K562 (cell line): Measurements from ENCODE around the gene EIF4E2. TPM values are rescaled to one million over a fixed set of nuclear protein-coding genes. Genes with fewer than 3 reads are reported as not detected.

Source experiments
- ATAC-seq: fragments of 200-7000 bp; cut with Tn5 transposase; 3 replicates; pipeline ENCODE4 v1.9.1; 2020; ENCODE audit warnings: moderate library complexity
- BruUV-seq: library from RNA; stranded (reverse); fragments of 400-500 nt; replicated peaks from 2 replicates; lab custom pipeline; 2021; lab: Mats Ljungman, UMichigan
- CTCF ChIA-PET: fragments of 300-600 bp; formaldehyde crosslinking; extraction: SDS; loops from one replicate; lab custom pipeline; 2021; ENCODE audit warnings: low intra/inter-chr PET ratio; lab: Yijun Ruan, JAX
- POLR2A ChIA-PET: fragments of 300-600, 350-650 bp; sonication (Branson Sonifier 250); formaldehyde crosslinking; extraction: SDS; loops from one replicate; lab custom pipeline; 2021; ENCODE audit warnings: antibody characterized with exemption, inconsistent platforms; lab: Yijun Ruan, JAX
- DNase-seq, 4 experiments: peaks; one replicate each; pipeline versions ENCODE4 v3.0.0 to v3.0.0-alpha.2; 2011 to 2018; ENCODE audit warnings: low spot score in 3 of 4, mixed read lengths in 3 of 4; ENCODE audit errors: extremely low read depth in 1 of 4
- FAIRE-seq: peaks from 2 replicates; lab custom pipeline; 2011; peaks lifted over from hg19 to GRCh38; lab: Jason Lieb, UNC
- H2AFZ ChIP-seq: 2 replicates; pipeline ENCODE4 v1.6.0; 2011; ENCODE audit warnings: low read depth, low read length, control low read depth, inconsistent platforms
- H3K27ac ChIP-seq: fragments of 200-600 bp; 3 replicates; pipeline ENCODE4 v1.8.0; 2011; ENCODE audit warnings: low read depth, mild to moderate bottlenecking, control low read depth, inconsistent platforms, low read length, moderate library complexity, mixed read lengths; ENCODE audit errors: extremely low read depth
- H3K27me3 ChIP-seq, 2 experiments: fragments of 300-600 bp in 1 of 2; 2 replicates in 1 of 2; 3 replicates in 1 of 2; pipeline versions ENCODE4 v1.6.0 to v1.8.0; 2011; ENCODE audit warnings: inconsistent platforms in 2 of 2, low read length in 2 of 2, mild to moderate bottlenecking in 1 of 2, mixed read lengths in 1 of 2, moderate library complexity in 1 of 2; ENCODE audit not compliant: control insufficient read depth in 2 of 2, insufficient read depth in 2 of 2
- H3K36me3 ChIP-seq: fragments of 300-600 bp; 3 replicates; pipeline ENCODE4 v1.8.0; 2011; ENCODE audit warnings: mild to moderate bottlenecking, low read length, inconsistent platforms; ENCODE audit not compliant: control insufficient read depth, insufficient read depth
- H3K4me1 ChIP-seq, 2 experiments: fragments of 200-600 bp in 1 of 2; replicated peaks in 1 of 2; 2 replicates in 1 of 2; 3 replicates in 1 of 2; pipeline versions ENCODE4 v1.5.1 to v1.8.0; 2011; ENCODE audit warnings: inconsistent platforms in 2 of 2, low read length in 2 of 2, mild to moderate bottlenecking in 1 of 2, mixed read lengths in 1 of 2, moderate library complexity in 1 of 2; ENCODE audit not compliant: control insufficient read depth in 2 of 2, insufficient read depth in 2 of 2
- H3K4me2 ChIP-seq: 2 replicates; pipeline ENCODE4 v1.6.1; 2011; ENCODE audit warnings: low read length, control low read depth, inconsistent platforms, mixed read lengths; ENCODE audit not compliant: insufficient read depth
- H3K4me3 ChIP-seq: fragments of 200-600 bp; sonication (generic), shearing (Covaris generic); 2 replicates; pipeline ENCODE4 v1.5.1; 2016; ENCODE audit warnings: control low read depth, inconsistent platforms
- H3K79me2 ChIP-seq: fragments of 200-600 bp; 3 replicates; pipeline ENCODE4 v1.8.0; 2011; ENCODE audit warnings: low read length, inconsistent platforms; ENCODE audit not compliant: control insufficient read depth, insufficient read depth
- H3K9ac ChIP-seq, 2 experiments: 2 replicates each; pipeline versions ENCODE4 v1.6.0 to v1.6.1; 2011; ENCODE audit warnings: low read depth in 2 of 2, low read length in 2 of 2, control low read depth in 1 of 2, inconsistent platforms in 1 of 2, mild to moderate bottlenecking in 1 of 2, mixed read lengths in 1 of 2; ENCODE audit not compliant: insufficient read depth in 1 of 2
- H3K9me1 ChIP-seq: one replicate; pipeline ENCODE4 v1.6.0; 2011; ENCODE audit warnings: inconsistent platforms, mild to moderate bottlenecking, low read length, moderate library complexity; ENCODE audit not compliant: control insufficient read depth, insufficient read depth
- H3K9me3 ChIP-seq: replicated peaks from 2 replicates; pipeline ENCODE4 v1.5.1; 2011; ENCODE audit warnings: low read depth, low read length, inconsistent platforms; ENCODE audit not compliant: control insufficient read depth, insufficient read depth
- H4K20me1 ChIP-seq: replicated peaks from 2 replicates; pipeline ENCODE4 v1.6.1; 2011; ENCODE audit warnings: low read length, inconsistent platforms, mixed read lengths; ENCODE audit not compliant: control insufficient read depth, insufficient read depth
- SMC3 ChIP-seq: conservative IDR thresholded peaks from 2 replicates; pipeline ENCODE4 v1.6.1; 2011; ENCODE audit warnings: low read depth, low read length, improper control_type of control experiment; ENCODE audit not compliant: insufficient read depth
- STAG1 ChIP-seq: sonication (generic); formaldehyde crosslinking; IDR thresholded peaks from 2 replicates; pipeline ENCODE4 v1.5.0; 2020; ENCODE audit warnings: missing genetic modification reagents, borderline replicate concordance
- ZNF24 ChIP-seq: fragments of 450-650 bp; IDR thresholded peaks from 2 replicates; pipeline ENCODE4 v1.6.1; 2016
- WGBS: fragments of 100-300 bp; shearing (Covaris generic); methylation state at CpG from one replicate; pipeline ENCODE4 v1.1.6; 2016; ENCODE audit warnings: low coverage, mixed read lengths; ENCODE audit not compliant: insufficient coverage; ENCODE audit errors: missing lambda C conversion rate; 5-methylcytosine and 5-hydroxymethylcytosine counted together
- in situ Hi-C: fragments of 300-500 bp; cut with MboI; formaldehyde crosslinking; loops from 4 replicates; pipeline ENCODE4 v1.15.0; 2018; ENCODE audit warnings: inconsistent platforms, mixed read lengths
- intact Hi-C: fragments of 100-400 bp; cut with micrococcal nuclease; formaldehyde crosslinking; loops from 2 replicates; pipeline ENCODE4 v1.14.2; 2022
- polyA plus RNA-seq, 8 experiments: library from polyadenylated mRNA; depleted of rRNA in 4 of 8; stranded (reverse) in 5 of 8; unstranded in 3 of 8; fragments of >200 nt; fragmentation: Nextera tagmentation in 2 of 8; fragmentation: Illumina TruSeq in 1 of 8; extraction: Ambion mirVana in 2 of 8; extraction: Trizol in 1 of 8; gene quantifications; 2 replicates each; pipeline versions ENCODE4 v1.2.1 to v1.2.3, GENCODE V29; 2011 to 2014; ENCODE audit warnings: inconsistent platforms in 1 of 8, missing spikeins in 1 of 8
- total RNA-seq, 7 experiments: library from RNA; depleted of rRNA in 6 of 7; stranded (reverse); fragments of >200 nt in 6 of 7; fragmentation: Illumina TruSeq in 2 of 7; extraction: Trizol in 2 of 7; gene quantifications; 2 replicates each; pipeline versions ENCODE4 v1.2.1 to v1.2.3, GENCODE V29; 2011 to 2021; ENCODE audit warnings: low replicate concordance in 1 of 7
- TF ChIP-seq, protein P1 (sequence below), 2 experiments: fragments of 450-650 bp; formaldehyde crosslinking in 1 of 2; IDR thresholded peaks; 2 replicates each; pipeline versions ENCODE4 v1.4.0 to v1.6.1; 2014 to 2020; ENCODE audit warnings: mild to moderate bottlenecking in 2 of 2, borderline replicate concordance in 1 of 2, low read depth in 1 of 2

EIF4E2 gene
- total and polyA plus RNA-seq, 9 of the 15 experiments (the other 6 are each of a cell fraction or from before 2014, with no cell fraction given) = 33.9 to 169 (median 77.5) TPM

DNA sequence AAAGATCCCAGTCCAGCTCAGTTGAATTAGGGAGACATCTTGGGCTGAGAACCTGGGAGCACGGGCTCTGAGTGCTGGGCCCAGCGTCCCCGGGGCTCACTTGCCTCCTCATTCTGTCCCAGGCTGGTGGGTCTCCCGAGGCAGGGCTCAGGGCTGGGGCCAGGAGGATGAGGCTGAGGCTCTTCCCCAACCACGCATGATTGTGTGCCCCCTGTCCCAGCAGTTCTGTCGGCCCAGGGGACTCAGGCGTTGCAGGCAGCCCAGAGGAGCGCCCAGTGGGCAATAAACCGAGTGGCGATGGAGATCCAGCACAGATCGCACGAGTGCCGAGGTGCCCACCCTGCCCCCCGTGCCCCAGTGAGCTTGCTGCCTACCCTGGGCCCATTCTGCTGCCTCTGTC lies 29.4 kb upstream of the EIF4E2 start:
- BruUV-seq = no TSS peak
- Histone ChIP-seq H3K9me3 (no peaks in the 10 kb centered on the region), H3K9ac (no peak overlapping the region), H3K27ac (no peak overlapping the region), H3K4me1 (peaks cover 0 to 27% of the 10 kb centered on the region in 2 experiments; a peak in 2 of 5 replicates), H3K4me2 (no peak overlapping the region), H2AFZ (no peak overlapping the region), H3K9me1 (no peaks in the 10 kb centered on the region), H3K4me3 (no peak overlapping the region)
- POLR2A ChIA-PET = no interaction called here
- CTCF ChIA-PET = no interaction called here
- DNase-seq = no peak
- in situ Hi-C loops = no loop called here
- ATAC-seq = no peak
- intact Hi-C loops = loop anchor here (5.0 kb wide), 3 partner anchors 74 to 284 kb away; no protein-coding TSS in a partner anchor
- no peak for TF ChIP-seq ZNF24
- TF ChIP-seq, all 486 proteins: peak for 0
- Histone ChIP-seq H3K36me3 (no peaks in the 10 kb centered on the region), H3K27me3 (peaks cover 0 to 51% of the 10 kb centered on the region in 2 experiments; a peak in 3 of 5 replicates), H4K20me1 (no peaks in the 10 kb centered on the region), H3K79me2 (no peaks in the 10 kb centered on the region)
- WGBS = 6% methylated on average over 9 of the region's 14 CpGs
- no peak for FAIRE-seq

GRCh38 chr2:232521959-232522622 lies 28.4 kb upstream of the EIF4E2 start:
- ATAC-seq (peak; percentile 81), FAIRE-seq (no peak), DNase-seq (peak; percentile 38 to 85 (median 80))
- H3K4me1 ChIP-seq = peaks cover 0 to 27% of the 10 kb centered on the region in 2 experiments; a peak in 2 of 5 replicates
- no peaks in the 10 kb centered on the region for H3K9me3 ChIP-seq
- ChIA-PET POLR2A (no interaction called here), CTCF (interaction anchor here (0.7 to 1.0 kb wide), 2 partner anchors 75 to 389 kb away, joined by 4 read pairs; no protein-coding TSS in a partner anchor)
- no peak overlapping the region for H2AFZ ChIP-seq
- in situ Hi-C loops (no loop called here), intact Hi-C loops (loop anchor here (5.0 kb wide), 3 partner anchors 75 to 285 kb away; no protein-coding TSS in a partner anchor)
- H3K4me3 ChIP-seq = no peak overlapping the region
- no TSS peak for BruUV-seq
- H4K20me1 ChIP-seq = no peaks in the 10 kb centered on the region
- no peak overlapping the region for H3K9ac ChIP-seq
- H3K27me3 ChIP-seq = peaks cover 0 to 50% of the 10 kb centered on the region in 2 experiments; a peak in 3 of 5 replicates
- H3K4me2 ChIP-seq = no peak overlapping the region
- no peaks in the 10 kb centered on the region for H3K9me1 ChIP-seq
- no peaks in the 10 kb centered on the region for H3K79me2 ChIP-seq
- H3K27ac ChIP-seq = no peak overlapping the region
- WGBS = 5% methylated on average over 22 of the region's 66 CpGs
- H3K36me3 ChIP-seq = no peaks in the 10 kb centered on the region
- TF ChIP-seq, protein P1, sequence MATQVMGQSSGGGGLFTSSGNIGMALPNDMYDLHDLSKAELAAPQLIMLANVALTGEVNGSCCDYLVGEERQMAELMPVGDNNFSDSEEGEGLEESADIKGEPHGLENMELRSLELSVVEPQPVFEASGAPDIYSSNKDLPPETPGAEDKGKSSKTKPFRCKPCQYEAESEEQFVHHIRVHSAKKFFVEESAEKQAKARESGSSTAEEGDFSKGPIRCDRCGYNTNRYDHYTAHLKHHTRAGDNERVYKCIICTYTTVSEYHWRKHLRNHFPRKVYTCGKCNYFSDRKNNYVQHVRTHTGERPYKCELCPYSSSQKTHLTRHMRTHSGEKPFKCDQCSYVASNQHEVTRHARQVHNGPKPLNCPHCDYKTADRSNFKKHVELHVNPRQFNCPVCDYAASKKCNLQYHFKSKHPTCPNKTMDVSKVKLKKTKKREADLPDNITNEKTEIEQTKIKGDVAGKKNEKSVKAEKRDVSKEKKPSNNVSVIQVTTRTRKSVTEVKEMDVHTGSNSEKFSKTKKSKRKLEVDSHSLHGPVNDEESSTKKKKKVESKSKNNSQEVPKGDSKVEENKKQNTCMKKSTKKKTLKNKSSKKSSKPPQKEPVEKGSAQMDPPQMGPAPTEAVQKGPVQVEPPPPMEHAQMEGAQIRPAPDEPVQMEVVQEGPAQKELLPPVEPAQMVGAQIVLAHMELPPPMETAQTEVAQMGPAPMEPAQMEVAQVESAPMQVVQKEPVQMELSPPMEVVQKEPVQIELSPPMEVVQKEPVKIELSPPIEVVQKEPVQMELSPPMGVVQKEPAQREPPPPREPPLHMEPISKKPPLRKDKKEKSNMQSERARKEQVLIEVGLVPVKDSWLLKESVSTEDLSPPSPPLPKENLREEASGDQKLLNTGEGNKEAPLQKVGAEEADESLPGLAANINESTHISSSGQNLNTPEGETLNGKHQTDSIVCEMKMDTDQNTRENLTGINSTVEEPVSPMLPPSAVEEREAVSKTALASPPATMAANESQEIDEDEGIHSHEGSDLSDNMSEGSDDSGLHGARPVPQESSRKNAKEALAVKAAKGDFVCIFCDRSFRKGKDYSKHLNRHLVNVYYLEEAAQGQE (IDR thresholded peaks at IDR 0.05; ENCODE audit: borderline replicate concordance) = peak; percentile 50; the same call in 1 of the 2 replicates
- TF ChIP-seq, protein P1 (CRISPR knock-in tag; IDR thresholded peaks at IDR 0.05; ENCODE audit: low read depth) = no peak
- TF ChIP-seq SMC3 = 0 out of 2 replicates have a peak, but pooled peaks have one; percentile 20
- TF ChIP-seq STAG1 = peak; percentile 39; the same call in 1 of the 2 replicates
